Hematopoietic multipotent progenitor cell treated with erythropoietin and hydrocortisone succinate and interleukin-3 and kit ligand, for 15 days (in vitro differentiated cells): ENCODE measurements around the gene ETV4.
"Not testable (repeated sequence)": the region's sequence is repeated elsewhere in the genome, so short reads cannot be mapped to it uniquely, and the experiment has no call there.

Source experiments
- DNase-seq: peaks from one replicate; pipeline ENCODE4 v3.0.0-alpha.2; 2015; ENCODE audit warnings: low spot score

Gene ETV4

DNA sequence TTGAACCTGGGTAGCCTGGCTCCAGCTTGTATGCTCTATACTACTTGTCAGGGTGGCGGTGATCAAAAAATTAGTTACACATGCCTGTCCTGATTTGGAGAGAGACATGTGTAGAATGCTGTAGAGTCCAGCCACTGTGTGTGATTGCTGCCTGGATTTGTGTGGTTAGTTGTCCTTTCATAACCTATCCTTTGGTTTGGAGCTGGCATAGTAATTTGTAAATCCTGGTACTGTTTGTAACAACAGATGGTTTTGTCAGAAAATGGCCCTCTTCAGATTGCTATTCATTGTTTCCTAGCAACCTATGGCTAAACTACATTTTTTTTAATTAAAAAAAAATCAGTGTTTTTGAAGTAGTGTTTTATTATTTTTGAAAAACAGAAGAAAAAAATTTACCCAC, 30.5 kb downstream of the ETV4 start:
- no peak for DNase-seq

DNA sequence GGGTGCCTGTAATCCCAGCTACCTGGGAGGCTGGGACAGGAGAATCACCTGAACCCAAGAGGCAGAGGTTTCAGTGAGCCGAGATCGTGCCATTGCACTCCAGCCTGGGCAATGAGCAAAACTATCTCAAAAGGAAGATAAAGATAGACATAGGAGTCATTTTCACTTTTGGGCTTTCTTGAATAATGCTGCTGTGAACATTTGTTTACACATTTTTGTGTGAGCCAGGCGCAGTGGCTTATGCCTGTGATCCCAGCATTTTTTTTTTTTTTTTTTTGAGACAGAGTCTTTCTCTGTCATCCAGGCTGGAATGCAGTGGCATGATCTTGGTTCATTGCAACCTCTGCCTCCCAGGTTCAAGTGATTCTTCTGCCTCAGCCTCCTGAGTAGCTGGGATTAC, 34.9 kb downstream of the ETV4 start:
- not testable (repeated sequence) for DNase-seq

DNA sequence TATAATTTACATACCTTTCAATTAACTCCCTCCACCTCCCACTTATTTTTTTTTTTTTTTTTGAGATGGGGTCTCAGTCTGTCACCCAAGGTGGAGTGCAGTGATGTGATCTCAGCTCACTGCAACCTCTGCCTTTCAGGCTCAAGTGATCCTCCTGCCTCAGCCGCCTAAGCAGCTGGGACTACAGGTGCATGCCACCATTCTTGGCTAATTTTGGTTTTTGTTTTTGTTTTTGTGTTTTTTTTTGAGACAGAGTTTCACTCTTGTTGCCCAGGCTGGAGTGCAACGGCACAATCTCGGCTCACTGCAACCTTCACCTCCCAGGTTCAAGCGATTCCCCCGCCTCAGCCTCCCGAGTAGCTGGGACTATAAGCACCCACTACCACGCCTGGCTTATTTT, 36.7 kb downstream of the ETV4 start:
- not testable (repeated sequence) for DNase-seq

DNA sequence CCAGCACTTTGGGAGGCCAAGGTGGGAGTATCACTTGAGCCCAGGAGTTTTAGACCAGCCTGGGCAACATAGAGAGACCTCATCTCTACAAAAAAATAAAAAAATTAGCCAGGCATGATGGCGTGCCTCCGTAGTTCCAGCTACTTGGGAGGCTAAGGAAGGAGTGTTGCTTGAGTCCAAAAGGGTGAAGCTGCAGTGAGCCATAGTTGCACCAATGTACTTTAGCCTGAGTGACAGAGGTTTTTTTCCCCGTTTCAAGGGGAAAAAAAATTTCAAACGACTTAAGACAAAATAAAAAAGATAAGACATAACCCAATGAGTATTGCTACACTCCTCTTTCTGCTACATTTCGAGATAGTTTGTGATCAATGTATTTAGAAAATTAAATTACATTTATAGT, 55.5 kb downstream of the ETV4 start:
- DNase-seq, result no peak

DNA sequence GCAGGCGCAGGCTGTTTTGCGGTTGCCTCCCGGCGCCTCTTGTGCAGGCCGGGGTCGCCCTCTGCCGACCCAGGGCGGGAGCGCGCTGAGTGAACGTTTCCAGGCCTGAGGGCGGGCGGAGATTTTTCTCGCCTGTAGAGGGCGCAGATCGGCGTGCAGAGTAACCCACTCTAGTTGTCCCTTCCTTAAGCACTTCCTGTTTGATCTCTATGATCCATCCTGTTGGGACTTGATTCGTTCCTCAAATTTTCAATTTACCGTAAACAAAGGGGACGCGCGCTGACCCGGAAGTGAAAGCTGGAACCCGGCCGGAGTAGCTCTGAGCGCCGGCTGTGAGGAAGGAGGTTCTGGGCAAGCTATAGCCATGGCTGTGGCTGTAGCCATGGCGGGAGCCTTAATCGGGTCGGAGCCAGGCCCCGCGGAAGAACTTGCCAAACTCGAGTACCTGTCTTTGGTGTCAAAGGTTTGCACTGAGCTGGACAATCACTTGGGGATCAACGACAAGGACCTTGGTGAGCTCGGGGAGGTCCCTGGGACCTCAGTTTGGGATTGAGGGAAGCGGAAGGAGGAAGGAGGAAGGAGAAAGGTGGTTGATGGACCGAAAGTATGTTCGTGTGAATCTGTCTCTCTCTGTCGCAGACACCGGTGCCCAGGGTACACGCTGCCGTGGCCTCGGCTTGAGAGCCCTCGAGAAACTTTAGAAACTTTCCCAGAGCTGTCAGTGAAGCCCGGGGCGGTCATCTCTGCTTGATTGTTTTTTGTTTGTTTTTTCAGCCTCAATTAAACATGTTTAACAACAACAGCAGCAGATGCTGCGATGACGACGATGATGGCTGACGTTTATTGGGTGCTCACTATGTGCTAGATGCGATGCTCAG, 62.2 kb downstream of the ETV4 start, which contains the start of gene DHX8:
Gene DHX8, plus strand, starts transcription at position 302 of the 878 bp plus-strand sequence. Its CDS starts 63 bp downstream, at position 365.
- peak; percentile 99 for DNase-seq

GRCh38 chr17:43482103-43483012, 63.8 kb downstream of the ETV4 start:
- no peak for DNase-seq

DNA sequence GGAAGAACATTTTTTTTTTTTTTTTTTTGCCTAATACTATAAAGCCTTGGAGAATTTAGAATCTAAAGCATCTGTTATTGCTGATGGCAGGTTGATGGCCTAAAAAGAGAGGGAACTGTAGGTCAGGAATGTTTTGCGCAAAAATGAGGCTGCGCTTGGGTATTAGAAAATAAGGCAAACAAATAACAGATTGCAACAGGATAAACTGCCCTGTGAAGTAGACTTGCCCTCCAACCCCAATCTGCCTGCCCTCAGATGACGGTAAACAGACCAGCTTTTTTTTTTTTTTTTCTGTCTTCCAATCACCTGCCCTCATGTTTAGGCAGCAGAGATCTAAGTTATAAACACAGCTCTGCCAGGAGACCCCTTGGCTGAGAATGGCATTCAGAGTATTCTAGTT, 66.2 kb downstream of the ETV4 start:
- DNase-seq, result no peak
